ENCODE results near the gene TSPAN19. TPM values are rescaled to one million over a fixed set of nuclear protein-coding genes. Genes with fewer than 3 reads are reported as not detected.
A peak's percentile ranks its signal among the peaks of the same experiment; 100 is the strongest.

Gene TSPAN19
- total RNA-seq, 1 donor from 2014 or later, result 2.9 TPM

- H3K4me1 Mint-ChIP-seq (ENCODE audit: low read depth, unreplicated experiment), result peaks cover 21% of the 10 kb centered on the region
- no peak overlapping the region for H3K27ac Mint-ChIP-seq (ENCODE audit: unreplicated experiment)
- no peaks in the 10 kb centered on the region for H3K36me3 Mint-ChIP-seq (ENCODE audit: unreplicated experiment)
- H3K9me3 Mint-ChIP-seq (ENCODE audit: unreplicated experiment), result no peaks in the 10 kb centered on the region
- no peak for TF ChIP-seq CTCF (IDR thresholded peaks at IDR 0.05; ENCODE audit: partially characterized antibody, unreplicated experiment)
- no peak overlapping the region for H3K4me3 Mint-ChIP-seq (ENCODE audit: unreplicated experiment)
- H3K27me3 Mint-ChIP-seq (ENCODE audit: unreplicated experiment), result no peaks in the 10 kb centered on the region
- DNase-seq, result no peak
These were observed 50.0 kb downstream of the TSPAN19 start for GRCh38 chr12:84986117-84986516.

GRCh38 chr12:84983289-84983688 lies 52.8 kb downstream of the TSPAN19 start:
- peak overlapping the region; percentile 49 for H3K27ac Mint-ChIP-seq (ENCODE audit: unreplicated experiment)
- DNase-seq, result no peak

GRCh38 chr12:84982888-84983287 lies 53.2 kb downstream of the TSPAN19 start:
- no peak for TF ChIP-seq CTCF (IDR thresholded peaks at IDR 0.05; ENCODE audit: partially characterized antibody, unreplicated experiment)
- H3K4me3 Mint-ChIP-seq (ENCODE audit: unreplicated experiment), result no peak overlapping the region
- no peak for DNase-seq
- H3K27ac Mint-ChIP-seq (ENCODE audit: unreplicated experiment), result peak overlapping the region; percentile 49
- no peaks in the 10 kb centered on the region for H3K9me3 Mint-ChIP-seq (ENCODE audit: unreplicated experiment)
- H3K36me3 Mint-ChIP-seq (ENCODE audit: unreplicated experiment), result no peaks in the 10 kb centered on the region
- H3K27me3 Mint-ChIP-seq (ENCODE audit: unreplicated experiment), result no peaks in the 10 kb centered on the region
- peaks cover 32% of the 10 kb centered on the region for H3K4me1 Mint-ChIP-seq (ENCODE audit: low read depth, unreplicated experiment)

More at GRCh38 chr12:84983289-84983688, 52.8 kb downstream of the TSPAN19 start:
- no peaks in the 10 kb centered on the region for H3K36me3 Mint-ChIP-seq (ENCODE audit: unreplicated experiment)
- TF ChIP-seq CTCF (IDR thresholded peaks at IDR 0.05; ENCODE audit: partially characterized antibody, unreplicated experiment), result no peak
- no peak overlapping the region for H3K4me3 Mint-ChIP-seq (ENCODE audit: unreplicated experiment)
- no peaks in the 10 kb centered on the region for H3K9me3 Mint-ChIP-seq (ENCODE audit: unreplicated experiment)
- H3K4me1 Mint-ChIP-seq (ENCODE audit: low read depth, unreplicated experiment), result peaks cover 32% of the 10 kb centered on the region
- no peaks in the 10 kb centered on the region for H3K27me3 Mint-ChIP-seq (ENCODE audit: unreplicated experiment)

- Mint-ChIP-seq H3K4me3 (ENCODE audit: unreplicated experiment) (no peak overlapping the region), H3K9me3 (ENCODE audit: unreplicated experiment) (no peaks in the 10 kb centered on the region), H3K36me3 (ENCODE audit: unreplicated experiment) (no peaks in the 10 kb centered on the region), H3K4me1 (ENCODE audit: low read depth, unreplicated experiment) (peaks cover 40% of the 10 kb centered on the region), H3K27ac (ENCODE audit: unreplicated experiment) (no peak overlapping the region), H3K27me3 (ENCODE audit: unreplicated experiment) (no peaks in the 10 kb centered on the region)
- TF ChIP-seq CTCF (IDR thresholded peaks at IDR 0.05; ENCODE audit: partially characterized antibody, unreplicated experiment), result no peak
- no peak for DNase-seq
These were observed 57.2 kb downstream of the TSPAN19 start for GRCh38 chr12:84978921-84979320.

- Mint-ChIP-seq H3K27me3 (ENCODE audit: unreplicated experiment) (no peaks in the 10 kb centered on the region), H3K4me1 (ENCODE audit: low read depth, unreplicated experiment) (peaks cover 49% of the 10 kb centered on the region), H3K36me3 (ENCODE audit: unreplicated experiment) (no peaks in the 10 kb centered on the region), H3K27ac (ENCODE audit: unreplicated experiment) (peak overlapping the region; percentile 22), H3K4me3 (ENCODE audit: unreplicated experiment) (peak overlapping the region; percentile 32), H3K9me3 (ENCODE audit: unreplicated experiment) (no peaks in the 10 kb centered on the region)
- peak; percentile 18 for DNase-seq
- TF ChIP-seq CTCF (IDR thresholded peaks at IDR 0.05; ENCODE audit: partially characterized antibody, unreplicated experiment), result no peak
These were observed 59.9 kb downstream of the TSPAN19 start for GRCh38 chr12:84976133-84976532.

All from glutamatergic neuron (in vitro differentiated cells).